Activated CD8-positive, alpha-beta memory T cell treated with anti-CD3 and anti-CD28 coated beads, Interleukin-2, amount 50 U/mL, for 24 hours (primary cell): ENCODE results near the gene DMRTC2.
"Not testable (repeated sequence)": the region's sequence is repeated elsewhere in the genome, so short reads cannot be mapped to it uniquely, and the experiment has no call there.

Experiments used
- DNase-seq: peaks from one replicate; pipeline ENCODE4 v3.0.0-alpha.2; 2020; ENCODE audit errors: extremely low read depth

DMRTC2 gene

GRCh38 chr19:41871573-41872383, 26.9 kb downstream of the DMRTC2 start:
- no peak for DNase-seq

- no peak for DNase-seq
Measured at GRCh38 chr19:41872384-41872774, 27.5 kb downstream of the DMRTC2 start.

- no peak for DNase-seq
Measured at GRCh38 chr19:41872775-41873647, 28.2 kb downstream of the DMRTC2 start.

- DNase-seq: not testable (repeated sequence)
Measured at GRCh38 chr19:41875973-41876372, 31.1 kb downstream of the DMRTC2 start.

- DNase-seq: no peak
Measured at GRCh38 chr19:41876847-41877832, 32.3 kb downstream of the DMRTC2 start, which contains the start of gene CD79A. Gene CD79A (plus strand): TSS chr19:41877279. CDS start chr19:41877305, 26 bp downstream.

GRCh38 chr19:41877916-41878905, 33.4 kb downstream of the DMRTC2 start:
- DNase-seq: no peak

GRCh38 chr19:41879080-41879479, 34.2 kb downstream of the DMRTC2 start:
- no peak for DNase-seq

- DNase-seq: no peak
Measured at GRCh38 chr19:41879670-41880328, 35.0 kb downstream of the DMRTC2 start.

- DNase-seq: no peak
Measured at GRCh38 chr19:41880329-41880708, 35.5 kb downstream of the DMRTC2 start.

- no peak for DNase-seq
Measured at GRCh38 chr19:41882568-41883462, 38.0 kb downstream of the DMRTC2 start, which contains the start of gene ARHGEF1. Gene ARHGEF1 (plus strand): TSS chr19:41883184. CDS start chr19:41888083, 4,899 bp downstream.

- DNase-seq: no peak
Measured at GRCh38 chr19:41883463-41883820, 38.6 kb downstream of the DMRTC2 start.

- peak; percentile 76 for DNase-seq
Measured at GRCh38 chr19:41883821-41884733, 39.2 kb downstream of the DMRTC2 start.

- DNase-seq: no peak
Measured at GRCh38 chr19:41886761-41887710, 42.2 kb downstream of the DMRTC2 start.

GRCh38 chr19:41887711-41888382, 43.0 kb downstream of the DMRTC2 start:
- DNase-seq: peak; percentile 72

- DNase-seq: no peak
Measured at GRCh38 chr19:41888926-41889325, 44.1 kb downstream of the DMRTC2 start.

GRCh38 chr19:41889896-41890295, 45.1 kb downstream of the DMRTC2 start:
- DNase-seq: no peak
